K562 (cell line): ENCODE results near the gene DTNBP1. TPM values are rescaled to one million over a fixed set of nuclear protein-coding genes. Genes with fewer than 3 reads are reported as not detected.

Source experiments
- BDP1 ChIP-seq: IDR thresholded peaks from 3 replicates; pipeline ENCODE4 v1.6.1; 2011; ENCODE audit not compliant: insufficient read length, insufficient read depth
- ELF4 ChIP-seq: fragments of 450-650 bp; formaldehyde crosslinking; IDR thresholded peaks from 2 replicates; pipeline ENCODE4 v1.4.0; 2022; ENCODE audit warnings: missing genetic modification characterization
- FOXA1 ChIP-seq: fragments of 450-650 bp; IDR thresholded peaks from 2 replicates; pipeline ENCODE4 v1.6.1; 2016; ENCODE audit warnings: mild to moderate bottlenecking, borderline replicate concordance
- FOXJ2 ChIP-seq: fragments of 200-800 bp; sonication (Bioruptor generic); IDR thresholded peaks from 2 replicates; pipeline ENCODE4 v1.6.1; 2016; ENCODE audit warnings: missing genetic modification characterization, missing compliant biosample characterization
- IFI16 ChIP-seq: fragments of 250-450 bp; sonication (Bioruptor Pico); IDR thresholded peaks from 2 replicates; pipeline ENCODE4 v2.1.2; 2022; ENCODE audit warnings: mild to moderate bottlenecking, inconsistent platforms
- KHSRP ChIP-seq: fragments of 450-650 bp; IDR thresholded peaks from 2 replicates; pipeline ENCODE4 v1.6.1; 2017
- LEF1 ChIP-seq: fragments of 450-650 bp; IDR thresholded peaks from 2 replicates; pipeline ENCODE4 v1.6.1; 2016; ENCODE audit warnings: mild to moderate bottlenecking
- NCOA4 ChIP-seq: fragments of 450-650 bp; IDR thresholded peaks from 2 replicates; pipeline ENCODE4 v1.6.1; 2018; ENCODE audit warnings: mild to moderate bottlenecking; ENCODE audit not compliant: partially characterized antibody
- NELFE ChIP-seq: IDR thresholded peaks from 2 replicates; pipeline ENCODE4 v1.6.1; 2011; ENCODE audit warnings: mild to moderate bottlenecking; ENCODE audit not compliant: insufficient read depth, insufficient read length
- POLR2B ChIP-seq: fragments of 450-650 bp; IDR thresholded peaks from 2 replicates; pipeline ENCODE4 v1.6.1; 2018; ENCODE audit warnings: low read depth; ENCODE audit not compliant: partially characterized antibody
- RBM22 ChIP-seq: fragments of 200-400 bp; formaldehyde crosslinking; IDR thresholded peaks from 2 replicates; pipeline ENCODE4 v1.6.1; 2018; ENCODE audit warnings: low read length, low read depth; ENCODE audit not compliant: poor library complexity, severe bottlenecking
- RFX1 ChIP-seq: fragments of 450-650 bp; IDR thresholded peaks from 2 replicates; pipeline ENCODE4 v1.6.1; 2016; ENCODE audit warnings: mild to moderate bottlenecking, moderate library complexity
- SLC30A9 ChIP-seq: fragments of 250-450 bp; sonication (Bioruptor Pico); IDR thresholded peaks from 2 replicates; pipeline ENCODE4 v1.8.0; 2022; ENCODE audit warnings: mild to moderate bottlenecking, moderate library complexity
- SP1 ChIP-seq: sonication (generic); formaldehyde crosslinking; IDR thresholded peaks from 2 replicates; pipeline ENCODE4 v1.8.1; 2022; ENCODE audit warnings: mild to moderate bottlenecking, missing genetic modification reagents
- SRSF9 ChIP-seq: fragments of 200-400 bp; formaldehyde crosslinking; IDR thresholded peaks from 2 replicates; pipeline ENCODE4 v1.6.1; 2017; ENCODE audit warnings: low read depth, low read length, borderline replicate concordance
- ZFP30 ChIP-seq: fragments of 250-450 bp; sonication (Bioruptor Pico); IDR thresholded peaks from 2 replicates; pipeline ENCODE4 v1.8.0; 2022; ENCODE audit warnings: moderate library complexity, mild to moderate bottlenecking, inconsistent platforms, borderline replicate concordance
- ZNF23 ChIP-seq: fragments of 250-450 bp; sonication (Bioruptor Pico); IDR thresholded peaks from 2 replicates; pipeline ENCODE4 v1.4.0; 2020; ENCODE audit warnings: mild to moderate bottlenecking
- ZNF253 ChIP-seq: fragments of 250-450 bp; sonication (Bioruptor Pico); conservative IDR thresholded peaks from 2 replicates; pipeline ENCODE4 v1.6.1; 2021; ENCODE audit warnings: mild to moderate bottlenecking
- ZNF274 ChIP-seq: IDR thresholded peaks from 2 replicates; pipeline ENCODE4 v1.6.1; 2011; ENCODE audit warnings: low read depth, mild to moderate bottlenecking, low read length, moderate library complexity, borderline replicate concordance
- ZNF57 ChIP-seq: fragments of 450-650 bp; formaldehyde crosslinking; IDR thresholded peaks from 2 replicates; pipeline ENCODE4 v1.4.0; 2020; ENCODE audit warnings: mild to moderate bottlenecking, moderate library complexity
- polyA plus RNA-seq, 8 experiments: library from polyadenylated mRNA; depleted of rRNA in 4 of 8; stranded (reverse) in 5 of 8; unstranded in 3 of 8; fragments of >200 nt; fragmentation: Nextera tagmentation in 2 of 8; fragmentation: Illumina TruSeq in 1 of 8; extraction: Ambion mirVana in 2 of 8; extraction: Trizol in 1 of 8; gene quantifications; 2 replicates each; pipeline versions ENCODE4 v1.2.1 to v1.2.3, GENCODE V29; 2011 to 2014; ENCODE audit warnings: inconsistent platforms in 1 of 8, missing spikeins in 1 of 8
- total RNA-seq, 7 experiments: library from RNA; depleted of rRNA in 6 of 7; stranded (reverse); fragments of >200 nt in 6 of 7; fragmentation: Illumina TruSeq in 2 of 7; extraction: Trizol in 2 of 7; gene quantifications; 2 replicates each; pipeline versions ENCODE4 v1.2.1 to v1.2.3, GENCODE V29; 2011 to 2021; ENCODE audit warnings: low replicate concordance in 1 of 7
- TF ChIP-seq, protein P1 (sequence below): fragments of 250-450 bp; sonication (Bioruptor Pico); IDR thresholded peaks from 2 replicates; pipeline ENCODE4 v1.4.0; 2020
- TF ChIP-seq, protein P2 (sequence below): sonication (generic); formaldehyde crosslinking; IDR thresholded peaks from 2 replicates; pipeline ENCODE4 v1.9.0; 2022; ENCODE audit warnings: mild to moderate bottlenecking, missing genetic modification reagents
- TF ChIP-seq, protein P3 (sequence below), 3 experiments: fragments of 200-800 bp in 1 of 3; fragments of 250-450 bp in 1 of 3; fragments of 450-650 bp in 1 of 3; sonication (Bioruptor Pico) in 1 of 3; sonication (Bioruptor generic) in 1 of 3; formaldehyde crosslinking in 1 of 3; IDR thresholded peaks; 2 replicates each; pipeline versions ENCODE4 v1.6.1 to v1.8.0; 2016 to 2022; ENCODE audit warnings: mild to moderate bottlenecking in 2 of 3, missing genetic modification characterization in 2 of 3, missing compliant biosample characterization in 1 of 3, moderate library complexity in 1 of 3
- TF ChIP-seq, protein P4 (sequence below): sonication (generic); formaldehyde crosslinking; IDR thresholded peaks from 2 replicates; pipeline ENCODE4 v1.8.0; 2022; ENCODE audit warnings: mild to moderate bottlenecking, missing genetic modification reagents

DTNBP1 gene
- total and polyA plus RNA-seq, 9 of the 15 experiments (the other 6 are each of a cell fraction or from before 2014, with no cell fraction given) = 16.7 to 54.5 (median 21.4) TPM

DNA sequence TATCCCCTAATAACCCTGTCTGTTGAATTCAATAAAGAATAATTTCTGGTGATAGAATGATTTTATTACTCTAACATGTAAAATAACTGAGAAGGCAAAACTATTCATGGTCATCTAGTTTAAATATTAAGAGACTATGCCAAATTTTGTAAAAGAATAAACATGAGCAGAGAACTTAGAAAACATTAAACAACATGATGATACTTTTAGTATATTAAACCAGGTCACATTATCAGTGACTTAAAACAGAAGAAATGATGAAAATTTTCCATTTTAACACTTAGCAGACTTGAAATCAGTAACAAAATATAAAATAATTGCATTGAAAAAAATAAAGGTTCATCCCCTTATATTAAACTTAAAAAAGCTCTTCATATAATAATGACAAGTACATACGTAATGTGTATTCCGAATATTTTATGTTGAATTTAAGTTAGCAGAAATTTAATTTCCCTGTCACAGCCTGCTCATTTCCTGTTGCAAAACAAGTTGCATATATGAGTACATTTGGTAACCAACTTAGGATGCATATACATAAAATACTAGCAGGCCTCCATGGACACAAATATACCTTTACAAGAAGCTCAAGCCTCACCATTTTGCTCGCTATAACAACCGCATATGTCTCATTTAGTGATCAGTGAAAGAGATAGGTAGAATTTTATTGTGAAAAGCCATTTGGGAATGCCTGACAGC is 40.6 kb downstream of the DTNBP1 start (continued):
- TF ChIP-seq ZNF253 (no peak), LEF1 (no peak), ZNF23 (CRISPR knock-in tag) (0 out of 2 replicates have a peak, but pooled peaks have one; percentile 59), BDP1 (no peak), SP1 (CRISPR knock-in tag) (no peak), RBM22 (no peak), RFX1 (no peak), FOXJ2 (0 out of 2 replicates have a peak, but pooled peaks have one; percentile 75), POLR2B (no peak), ZNF57 (0 out of 2 replicates have a peak, but pooled peaks have one; percentile 21), KHSRP (peak; percentile 8; the same call in 1 of the 2 replicates), NELFE (no peak), IFI16 (CRISPR knock-in tag) (no peak), SRSF9 (no peak), SLC30A9 (CRISPR knock-in tag) (no peak), FOXA1 (no peak), ZFP30 (no peak), ELF4 (no peak), ZNF274 (no peak), NCOA4 (no peak)
- TF ChIP-seq, protein P1, sequence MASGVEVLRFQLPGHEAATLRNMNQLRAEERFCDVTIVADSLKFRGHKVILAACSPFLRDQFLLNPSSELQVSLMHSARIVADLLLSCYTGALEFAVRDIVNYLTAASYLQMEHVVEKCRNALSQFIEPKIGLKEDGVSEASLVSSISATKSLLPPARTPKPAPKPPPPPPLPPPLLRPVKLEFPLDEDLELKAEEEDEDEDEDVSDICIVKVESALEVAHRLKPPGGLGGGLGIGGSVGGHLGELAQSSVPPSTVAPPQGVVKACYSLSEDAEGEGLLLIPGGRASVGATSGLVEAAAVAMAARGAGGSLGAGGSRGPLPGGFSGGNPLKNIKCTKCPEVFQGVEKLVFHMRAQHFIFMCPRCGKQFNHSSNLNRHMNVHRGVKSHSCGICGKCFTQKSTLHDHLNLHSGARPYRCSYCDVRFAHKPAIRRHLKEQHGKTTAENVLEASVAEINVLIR (CRISPR knock-in tag) = no peak
- TF ChIP-seq, protein P2, sequence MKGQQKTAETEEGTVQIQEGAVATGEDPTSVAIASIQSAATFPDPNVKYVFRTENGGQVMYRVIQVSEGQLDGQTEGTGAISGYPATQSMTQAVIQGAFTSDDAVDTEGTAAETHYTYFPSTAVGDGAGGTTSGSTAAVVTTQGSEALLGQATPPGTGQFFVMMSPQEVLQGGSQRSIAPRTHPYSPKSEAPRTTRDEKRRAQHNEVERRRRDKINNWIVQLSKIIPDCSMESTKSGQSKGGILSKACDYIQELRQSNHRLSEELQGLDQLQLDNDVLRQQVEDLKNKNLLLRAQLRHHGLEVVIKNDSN (CRISPR knock-in tag) = no peak
- TF ChIP-seq, protein P3, sequence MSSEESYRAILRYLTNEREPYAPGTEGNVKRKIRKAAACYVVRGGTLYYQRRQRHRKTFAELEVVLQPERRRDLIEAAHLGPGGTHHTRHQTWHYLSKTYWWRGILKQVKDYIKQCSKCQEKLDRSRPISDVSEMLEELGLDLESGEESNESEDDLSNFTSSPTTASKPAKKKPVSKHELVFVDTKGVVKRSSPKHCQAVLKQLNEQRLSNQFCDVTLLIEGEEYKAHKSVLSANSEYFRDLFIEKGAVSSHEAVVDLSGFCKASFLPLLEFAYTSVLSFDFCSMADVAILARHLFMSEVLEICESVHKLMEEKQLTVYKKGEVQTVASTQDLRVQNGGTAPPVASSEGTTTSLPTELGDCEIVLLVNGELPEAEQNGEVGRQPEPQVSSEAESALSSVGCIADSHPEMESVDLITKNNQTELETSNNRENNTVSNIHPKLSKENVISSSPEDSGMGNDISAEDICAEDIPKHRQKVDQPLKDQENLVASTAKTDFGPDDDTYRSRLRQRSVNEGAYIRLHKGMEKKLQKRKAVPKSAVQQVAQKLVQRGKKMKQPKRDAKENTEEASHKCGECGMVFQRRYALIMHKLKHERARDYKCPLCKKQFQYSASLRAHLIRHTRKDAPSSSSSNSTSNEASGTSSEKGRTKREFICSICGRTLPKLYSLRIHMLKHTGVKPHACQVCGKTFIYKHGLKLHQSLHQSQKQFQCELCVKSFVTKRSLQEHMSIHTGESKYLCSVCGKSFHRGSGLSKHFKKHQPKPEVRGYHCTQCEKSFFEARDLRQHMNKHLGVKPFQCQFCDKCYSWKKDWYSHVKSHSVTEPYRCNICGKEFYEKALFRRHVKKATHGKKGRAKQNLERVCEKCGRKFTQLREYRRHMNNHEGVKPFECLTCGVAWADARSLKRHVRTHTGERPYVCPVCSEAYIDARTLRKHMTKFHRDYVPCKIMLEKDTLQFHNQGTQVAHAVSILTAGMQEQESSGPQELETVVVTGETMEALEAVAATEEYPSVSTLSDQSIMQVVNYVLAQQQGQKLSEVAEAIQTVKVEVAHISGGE (CRISPR knock-in tag; IDR thresholded peaks at IDR 0.05) = no peak
- TF ChIP-seq, protein P4, sequence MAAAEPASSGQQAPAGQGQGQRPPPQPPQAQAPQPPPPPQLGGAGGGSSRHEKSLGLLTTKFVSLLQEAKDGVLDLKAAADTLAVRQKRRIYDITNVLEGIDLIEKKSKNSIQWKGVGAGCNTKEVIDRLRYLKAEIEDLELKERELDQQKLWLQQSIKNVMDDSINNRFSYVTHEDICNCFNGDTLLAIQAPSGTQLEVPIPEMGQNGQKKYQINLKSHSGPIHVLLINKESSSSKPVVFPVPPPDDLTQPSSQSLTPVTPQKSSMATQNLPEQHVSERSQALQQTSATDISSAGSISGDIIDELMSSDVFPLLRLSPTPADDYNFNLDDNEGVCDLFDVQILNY = no peak
